Breast epithelium (tissue), 3 donors: ENCODE data around the gene CREB3L4.
"Not testable (repeated sequence)": the region's sequence is repeated elsewhere in the genome, so short reads cannot be mapped to it uniquely, and the experiment has no call there.

Source experiments
- POLR2A ChIP-seq: fragments of 450-650 bp; IDR thresholded peaks from one replicate; pipeline ENCODE4 v1.6.1; 2016; ENCODE audit warnings: antibody characterized with exemption, mild to moderate bottlenecking, moderate library complexity
- TF ChIP-seq, protein P1 (sequence below), 3 donors: fragments of 450-650 bp; IDR thresholded peaks; one replicate each; pipeline ENCODE4 v1.5.1; 2016 to 2017; ENCODE audit warnings: antibody characterized with exemption in 3 of 3, mild to moderate bottlenecking in 3 of 3, moderate library complexity in 3 of 3

DNA sequence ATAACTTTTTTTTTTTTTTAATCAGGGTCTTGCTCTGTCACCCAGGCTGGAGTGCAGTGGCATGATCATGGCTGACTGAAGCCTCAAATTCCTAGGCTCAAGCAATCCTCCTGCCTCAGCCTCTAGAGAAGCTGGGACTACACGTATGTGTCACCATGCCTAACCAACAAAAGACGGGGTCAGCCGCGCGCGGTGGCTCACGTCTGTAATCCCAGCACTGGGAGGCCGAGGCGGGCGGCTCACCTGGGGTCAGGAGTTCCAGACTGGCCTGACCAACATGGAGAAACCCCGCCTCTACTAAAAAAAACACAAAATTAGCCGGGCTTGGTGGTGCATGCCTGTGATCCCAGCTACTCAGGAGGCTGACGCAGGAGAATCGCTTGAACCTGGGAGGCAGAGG is 44.8 kb downstream of the CREB3L4 start:
- not testable (repeated sequence) for TF ChIP-seq POLR2A
- TF ChIP-seq, protein P1, sequence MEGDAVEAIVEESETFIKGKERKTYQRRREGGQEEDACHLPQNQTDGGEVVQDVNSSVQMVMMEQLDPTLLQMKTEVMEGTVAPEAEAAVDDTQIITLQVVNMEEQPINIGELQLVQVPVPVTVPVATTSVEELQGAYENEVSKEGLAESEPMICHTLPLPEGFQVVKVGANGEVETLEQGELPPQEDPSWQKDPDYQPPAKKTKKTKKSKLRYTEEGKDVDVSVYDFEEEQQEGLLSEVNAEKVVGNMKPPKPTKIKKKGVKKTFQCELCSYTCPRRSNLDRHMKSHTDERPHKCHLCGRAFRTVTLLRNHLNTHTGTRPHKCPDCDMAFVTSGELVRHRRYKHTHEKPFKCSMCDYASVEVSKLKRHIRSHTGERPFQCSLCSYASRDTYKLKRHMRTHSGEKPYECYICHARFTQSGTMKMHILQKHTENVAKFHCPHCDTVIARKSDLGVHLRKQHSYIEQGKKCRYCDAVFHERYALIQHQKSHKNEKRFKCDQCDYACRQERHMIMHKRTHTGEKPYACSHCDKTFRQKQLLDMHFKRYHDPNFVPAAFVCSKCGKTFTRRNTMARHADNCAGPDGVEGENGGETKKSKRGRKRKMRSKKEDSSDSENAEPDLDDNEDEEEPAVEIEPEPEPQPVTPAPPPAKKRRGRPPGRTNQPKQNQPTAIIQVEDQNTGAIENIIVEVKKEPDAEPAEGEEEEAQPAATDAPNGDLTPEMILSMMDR (IDR thresholded peaks at IDR 0.05), result not testable (repeated sequence)
